ENCODE data around the gene ZNF330. TPM values are rescaled to one million over a fixed set of nuclear protein-coding genes. Genes with fewer than 3 reads are reported as not detected.
A peak's percentile ranks its signal among the peaks of the same experiment; 100 is the strongest.
"Not testable (repeated sequence)": the region's sequence is repeated elsewhere in the genome, so short reads cannot be mapped to it uniquely, and the experiment has no call there.

The ZNF330 gene
- 10 to 100 TPM; 76.0 to 99.0 TPM for total RNA-seq
- long read RNA-seq, partial matches to known transcripts: 1 of 6 reads
- long read RNA-seq, other reads (novel, unspliced or antisense): 5 of 6 reads

GRCh38 chr4:141220691-141221659, at the start of gene ZNF330:
Gene ZNF330, plus strand, starts transcription at chr4:141220895. Its CDS starts 1,477 bp downstream, at chr4:141222372.
- ATAC-seq: peak; percentile 99
- intact Hi-C loops (cut with DNase I): no loop called here
- DNase-seq: peak; percentile 94

DNA sequence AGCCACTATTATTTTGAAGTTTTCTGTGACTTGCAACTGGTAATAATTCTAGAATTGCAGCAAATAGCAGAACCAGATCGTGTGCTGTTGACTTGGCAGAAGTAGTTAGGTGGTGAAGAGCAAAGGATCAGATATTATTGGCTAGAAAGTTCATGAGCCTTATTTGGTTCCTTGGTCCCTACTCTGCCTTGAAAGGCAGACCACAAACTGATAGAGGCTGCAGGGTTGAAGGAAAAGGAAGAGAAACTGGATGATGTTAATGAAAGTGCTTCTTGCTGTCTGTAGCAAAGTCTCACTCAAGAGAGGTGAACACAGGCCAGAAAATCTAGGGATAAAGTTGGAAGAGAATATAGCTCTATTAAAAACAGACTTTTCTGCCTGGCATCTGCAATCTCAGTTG, 46.2 kb upstream of the ZNF330 start:
- intact Hi-C loops (cut with DNase I): loop anchor here in 1 of 2 donors (5.0 kb wide), 1 partner anchor 848 kb away; no protein-coding TSS in a partner anchor
- ATAC-seq: no peak
- no peak for DNase-seq

DNA sequence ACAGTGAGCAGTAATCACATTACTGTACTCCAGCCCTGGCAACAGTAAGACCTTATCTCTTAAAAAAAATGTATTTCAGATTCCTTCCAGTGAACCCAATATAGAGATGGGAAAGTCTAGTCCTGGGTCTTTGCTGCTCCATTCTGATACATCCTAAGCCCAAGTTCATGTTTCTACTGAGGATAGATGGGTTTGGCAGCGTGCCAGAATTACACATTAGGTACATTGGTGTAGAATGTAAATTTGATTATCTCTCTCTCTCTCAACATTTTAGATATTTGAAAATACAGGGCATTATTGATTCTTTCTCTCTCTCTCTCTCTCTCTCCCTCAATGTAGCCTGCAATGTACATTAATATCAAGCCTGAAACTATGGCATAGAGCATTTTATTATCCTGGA, 43.5 kb upstream of the ZNF330 start:
- no peak for ATAC-seq
- DNase-seq: no peak
- intact Hi-C loops (cut with DNase I): no loop called here

DNA sequence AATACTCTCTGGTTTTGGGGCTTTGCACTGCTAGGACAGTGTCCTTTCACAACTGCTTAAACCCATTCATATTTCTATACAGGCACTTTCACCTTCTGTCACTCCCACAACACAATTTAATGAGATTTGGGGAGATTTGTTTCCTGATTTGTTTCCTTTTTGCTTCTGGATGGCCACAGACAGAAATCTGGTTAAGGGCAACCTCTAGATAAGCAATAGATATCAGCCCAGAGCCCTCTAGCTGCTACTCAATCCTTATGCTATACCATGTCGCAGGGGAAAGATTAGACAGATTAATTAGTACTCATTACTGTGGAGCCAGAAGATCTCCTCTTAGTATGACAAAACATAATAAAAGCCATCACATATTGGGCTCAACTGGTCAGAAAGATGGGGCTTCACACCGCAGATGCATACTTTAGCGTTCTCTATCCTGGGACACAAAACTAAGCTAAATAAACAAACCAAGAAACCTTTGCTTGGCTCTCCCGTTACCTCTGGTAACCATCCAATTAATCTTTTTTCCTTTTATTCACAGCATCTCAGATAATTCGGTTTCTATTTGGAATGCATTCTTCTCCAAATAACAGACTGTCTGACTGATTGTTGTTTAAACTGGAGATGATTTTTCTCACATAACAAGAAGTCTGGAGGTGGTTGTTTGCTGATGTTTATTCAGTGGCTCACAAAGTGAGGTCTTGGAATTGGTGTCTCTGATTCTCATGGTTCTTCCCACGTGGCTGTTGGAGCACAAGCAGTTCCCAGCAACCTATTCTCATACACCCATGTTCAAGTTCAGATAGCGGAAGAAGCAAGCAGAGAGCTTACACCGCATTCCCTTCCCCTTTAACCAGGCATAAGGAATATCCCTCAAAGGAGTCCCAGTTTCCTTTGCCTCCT, 41.0 kb upstream of the ZNF330 start:
- no peak for ATAC-seq

DNA sequence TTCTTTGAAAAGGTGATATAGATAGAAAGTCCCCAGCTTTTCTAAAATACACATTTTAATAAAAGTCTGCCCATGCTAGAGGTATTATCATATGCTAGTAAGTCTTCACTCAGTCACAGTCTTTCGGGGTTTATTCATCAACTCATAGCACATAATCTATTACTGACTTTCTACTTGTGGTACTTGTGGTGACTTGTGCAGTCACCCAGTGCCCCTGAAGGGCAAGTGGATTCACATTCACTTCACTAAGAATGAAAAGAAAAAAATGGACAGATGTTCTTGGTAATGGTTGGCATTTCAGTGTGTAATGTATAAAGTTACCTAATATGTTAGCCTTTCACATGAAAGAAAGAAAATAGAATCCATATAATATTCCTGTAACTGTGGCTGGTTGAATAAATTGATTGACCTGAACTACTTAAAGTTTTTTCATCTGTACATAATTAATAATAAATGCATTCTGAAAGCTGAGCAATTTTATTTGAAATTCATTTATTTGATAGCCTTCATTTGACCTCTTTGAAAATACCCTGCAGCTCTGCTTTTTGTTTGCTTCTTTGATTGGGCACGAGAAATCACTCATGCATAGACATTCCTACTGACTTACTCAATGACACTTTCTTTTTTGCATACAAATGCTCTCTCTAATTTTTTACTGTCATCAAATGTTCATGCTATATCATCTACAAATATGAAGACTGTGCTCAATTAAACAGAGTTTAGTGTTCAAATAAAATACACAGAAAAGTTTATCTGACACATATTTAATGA, 39.5 kb upstream of the ZNF330 start:
- no peak for ATAC-seq

More for the DNA sequence above, 41.0 kb upstream of the ZNF330 start:
- intact Hi-C loops (cut with DNase I): no loop called here
- no peak for DNase-seq

GRCh38 chr4:141183491-141183890, 37.2 kb upstream of the ZNF330 start:
- ATAC-seq; intact Hi-C loops (cut with DNase I); DNase-seq: not testable (repeated sequence)

More for the DNA sequence above, 39.5 kb upstream of the ZNF330 start:
- no peak for DNase-seq
- intact Hi-C loops (cut with DNase I): no loop called here

DNA sequence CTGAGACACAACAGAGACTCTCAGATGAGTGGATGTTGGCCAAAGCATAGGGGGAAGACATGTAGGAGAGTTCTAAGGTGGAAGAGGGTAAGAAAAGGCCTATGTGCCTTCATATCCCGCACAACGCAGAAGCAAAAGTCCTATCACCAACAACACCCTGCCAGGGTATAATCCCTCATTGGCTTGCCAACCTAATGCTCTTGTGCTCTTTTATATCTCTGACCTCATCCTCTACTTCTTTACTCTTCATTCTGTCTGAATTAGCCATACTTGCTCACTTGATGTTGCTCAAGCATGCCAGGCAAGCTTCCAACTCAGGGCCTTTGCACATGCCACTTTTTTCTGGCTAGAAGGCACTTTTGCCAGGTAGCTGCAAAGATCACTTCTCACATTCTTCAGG, 28.1 kb upstream of the ZNF330 start:
- intact Hi-C loops (cut with DNase I): no loop called here
- DNase-seq (no peak), ATAC-seq (no peak)

DNA sequence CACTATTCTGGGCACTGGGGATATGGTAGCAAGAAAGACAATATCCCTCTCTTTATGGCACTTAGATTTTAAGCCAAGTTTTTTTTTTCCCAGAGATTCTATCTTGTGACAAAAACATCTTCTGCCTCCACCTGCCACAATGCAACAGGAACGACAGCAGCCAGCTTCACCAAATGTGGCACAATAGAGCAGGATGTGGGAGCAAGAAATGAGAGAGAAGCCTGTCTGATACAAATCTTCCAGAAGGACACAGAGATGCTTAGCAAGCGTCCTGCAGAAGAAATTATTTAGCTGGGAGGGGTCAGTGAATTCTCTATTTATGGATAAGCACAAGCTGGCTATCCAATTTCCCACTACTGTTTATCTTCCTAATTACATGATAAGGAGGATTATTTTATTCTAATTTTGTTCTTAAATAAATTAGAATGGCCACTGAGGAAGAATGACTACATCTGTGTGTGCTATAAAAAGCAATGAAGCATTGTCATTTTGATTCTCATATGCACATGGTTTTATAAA, 27.1 kb upstream of the ZNF330 start:
- DNase-seq: no peak
- ATAC-seq: no peak
- intact Hi-C loops (cut with DNase I): no loop called here

DNA sequence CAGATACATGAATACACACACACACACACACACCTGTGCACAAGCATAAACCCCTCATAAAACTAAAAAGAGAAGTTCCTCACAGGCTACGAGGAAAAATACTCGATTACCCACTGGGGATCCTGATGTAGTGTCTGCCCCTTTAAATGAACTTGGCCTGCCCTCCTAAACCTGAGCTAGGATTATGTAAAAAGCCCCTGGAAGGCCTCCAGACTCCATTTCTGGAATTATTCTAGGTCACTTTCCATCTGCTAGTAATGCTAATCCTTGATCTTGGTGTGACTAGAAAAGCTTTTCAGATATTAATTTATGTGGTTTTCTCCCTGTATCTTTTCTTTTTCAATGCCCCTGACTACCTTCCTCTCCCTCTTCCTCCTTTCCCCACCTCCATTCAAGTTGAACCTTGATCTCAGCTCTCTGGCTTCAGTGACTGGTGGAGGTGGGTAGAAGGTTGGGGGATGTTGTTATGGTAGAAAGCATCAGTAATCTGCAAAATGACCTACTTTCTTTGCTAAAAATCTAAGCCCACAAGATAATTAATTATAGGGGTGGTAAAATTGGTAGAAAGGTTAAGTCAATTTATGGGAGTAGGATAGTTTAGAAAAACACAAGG, 25.5 kb upstream of the ZNF330 start:
- ATAC-seq (peak in 1 of 2 donors; percentile 11), DNase-seq (no peak)
- intact Hi-C loops (cut with DNase I): no loop called here

GRCh38 chr4:141196227-141196933, 24.3 kb upstream of the ZNF330 start:
- DNase-seq (no peak), ATAC-seq (peak in 1 of 2 donors; percentile 53)
- intact Hi-C loops (cut with DNase I): no loop called here

GRCh38 chr4:141207961-141208360, 12.7 kb upstream of the ZNF330 start:
- ATAC-seq: peak; percentile 43 to 50
- intact Hi-C loops (cut with DNase I): no loop called here
- DNase-seq: no peak

DNA sequence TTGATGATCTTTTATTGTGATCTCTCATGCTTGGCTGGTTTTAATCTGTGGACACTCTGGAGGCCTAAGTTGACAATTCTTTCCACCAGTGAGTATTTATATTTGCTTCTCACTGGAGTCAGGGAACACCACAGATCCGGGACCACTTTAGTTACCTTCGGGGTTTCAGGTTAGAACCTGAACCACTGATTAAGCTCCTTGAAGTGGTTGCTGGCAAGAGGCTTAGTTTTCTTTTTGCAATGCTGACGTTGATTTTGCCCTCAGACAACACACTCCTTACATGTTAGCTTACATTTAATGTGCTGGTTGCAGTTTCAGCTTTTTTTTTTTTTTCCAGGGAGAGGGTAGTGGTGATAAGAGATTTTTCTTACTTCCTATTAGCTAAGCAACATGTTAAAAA, 10.5 kb upstream of the ZNF330 start:
- intact Hi-C loops (cut with DNase I): loop anchor here in 1 of 2 donors (5.0 kb wide), 1 partner anchor 53 kb away; no protein-coding TSS in a partner anchor
- ATAC-seq (no peak), DNase-seq (no peak)

DNA sequence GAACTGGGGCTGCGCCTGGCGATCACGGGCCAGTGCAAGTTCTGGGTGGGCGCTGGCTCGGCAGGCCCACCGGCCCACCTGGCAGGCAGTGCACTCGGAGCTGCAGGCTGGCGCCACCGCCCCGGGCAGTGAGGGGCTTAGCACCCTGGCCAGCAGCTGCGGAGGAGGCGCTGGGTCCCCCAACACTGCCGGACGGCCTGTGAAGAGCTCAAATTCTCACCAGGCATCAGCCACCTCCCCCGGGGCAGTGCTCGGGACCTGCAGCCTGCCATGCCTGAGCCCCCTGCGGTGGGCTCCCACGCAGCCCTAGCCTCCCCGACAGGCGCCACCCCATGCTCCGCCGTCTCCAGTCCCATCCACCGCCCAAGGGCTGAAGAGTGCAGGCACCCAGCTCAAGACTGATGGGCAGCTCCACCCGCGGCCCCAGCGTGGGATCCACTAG, 7.1 kb upstream of the ZNF330 start:
- DNase-seq: no peak
- no peak for ATAC-seq
- intact Hi-C loops (cut with DNase I): loop anchor here in 1 of 2 donors (5.0 kb wide), 1 partner anchor 56 kb away; no protein-coding TSS in a partner anchor

DNA sequence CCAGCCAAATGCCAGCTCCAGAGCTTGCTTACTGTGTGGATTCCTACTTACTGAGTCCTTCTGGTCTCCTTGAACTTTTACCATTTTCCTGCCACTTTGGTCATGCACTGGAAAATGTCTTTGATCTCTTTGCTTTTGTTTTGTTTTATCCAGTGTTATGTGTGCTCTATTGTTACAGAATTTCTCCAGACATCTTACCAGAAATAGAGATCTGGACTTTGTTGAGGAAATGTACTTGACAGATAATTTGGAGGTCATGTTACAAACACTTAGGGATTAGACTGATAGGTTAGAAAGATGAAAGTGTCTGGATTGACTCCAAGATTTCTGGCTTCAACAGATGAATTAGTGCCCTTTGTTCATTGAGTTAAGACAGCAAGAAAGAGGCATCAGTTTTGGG, 5.7 kb upstream of the ZNF330 start:
- intact Hi-C loops (cut with DNase I): no loop called here
- DNase-seq (no peak), ATAC-seq (peak in 1 of 2 donors; percentile 33)

DNA sequence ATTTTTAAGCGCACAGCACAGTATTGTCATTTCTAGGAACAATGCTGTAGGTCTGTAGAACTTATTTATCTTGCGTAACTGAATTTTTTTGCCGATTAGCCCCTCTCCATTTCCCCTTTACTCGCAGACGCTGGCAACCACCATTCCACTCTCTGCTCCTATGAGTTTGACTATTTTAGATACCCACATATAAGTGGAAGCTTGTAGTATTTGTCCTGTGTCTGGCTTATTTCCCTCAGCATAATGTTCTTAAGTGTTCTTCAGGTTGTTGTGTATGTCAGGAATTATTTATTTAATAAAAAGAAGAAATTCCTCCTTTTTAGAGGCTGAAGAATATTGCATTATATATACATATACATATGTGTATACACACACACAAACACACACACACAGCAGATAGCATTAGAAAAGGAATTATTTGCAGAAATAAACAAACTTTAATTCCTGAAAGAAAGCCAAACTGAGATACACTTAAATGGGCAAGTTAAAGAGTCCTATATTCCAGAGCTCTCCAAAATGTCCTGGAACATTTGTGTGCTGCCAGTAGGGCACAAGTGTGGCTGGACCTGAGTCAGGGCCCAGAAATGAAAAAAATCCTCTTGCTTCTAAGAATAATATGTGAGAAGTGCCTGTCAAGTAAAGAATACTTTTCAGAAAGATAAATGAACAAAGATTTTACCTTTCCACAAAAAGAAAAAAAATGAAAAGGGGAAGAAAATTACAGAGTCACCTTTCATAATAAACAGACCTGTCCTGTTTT, 4.5 kb upstream of the ZNF330 start:
- ATAC-seq (no peak), DNase-seq (no peak)
- intact Hi-C loops (cut with DNase I): no loop called here

DNA sequence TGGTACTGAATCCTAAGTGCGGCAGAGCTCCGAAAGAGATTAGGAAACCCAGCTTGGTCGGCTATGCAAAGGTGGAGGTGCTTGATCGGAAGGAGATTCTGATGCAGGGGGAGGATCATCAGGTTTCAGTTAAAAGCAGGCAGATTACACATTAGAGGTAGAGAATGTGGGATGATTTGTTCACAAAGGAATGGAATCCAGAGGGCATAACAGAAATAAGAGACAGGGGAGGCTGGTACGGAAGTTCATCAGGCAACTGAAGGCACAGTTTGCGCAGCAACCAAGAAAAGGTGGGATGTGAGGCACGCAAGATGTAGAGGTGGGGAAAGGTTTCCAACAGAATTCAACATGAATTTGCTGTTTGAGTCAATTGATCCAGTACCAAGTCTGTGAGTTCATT, 424 bp upstream of the ZNF330 start:
- ATAC-seq: peak in 1 of 2 donors; percentile 40
- DNase-seq: no peak
- intact Hi-C loops (cut with DNase I): no loop called here

DNA sequence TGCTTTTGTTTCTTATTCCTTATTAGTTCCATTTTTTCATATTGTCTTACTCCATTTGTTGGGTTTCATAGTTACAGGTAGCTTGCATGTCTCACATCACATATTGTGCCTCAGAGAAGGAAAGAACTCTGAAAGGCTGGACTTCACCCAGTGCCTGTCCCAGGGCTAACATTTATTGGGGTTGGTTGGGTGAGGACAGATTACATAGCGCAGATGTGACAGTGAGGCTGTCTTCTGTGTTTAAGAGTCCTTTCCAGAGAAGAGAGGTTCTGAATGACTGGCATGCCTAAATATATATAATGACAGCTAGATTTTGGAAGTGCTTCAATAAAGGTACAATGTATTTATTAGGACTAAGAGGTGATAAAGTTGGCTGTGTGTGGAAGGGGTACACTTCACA, 2.7 kb downstream of the ZNF330 start:
- no peak for DNase-seq
- ATAC-seq: no peak
- intact Hi-C loops (cut with DNase I): no loop called here

Measured in left cardiac atrium (tissue), 4 donors.